Measurements from ENCODE around the gene LYPD6. TPM values are rescaled to one million over a fixed set of nuclear protein-coding genes. Genes with fewer than 3 reads are reported as not detected.

Gene LYPD6
- total RNA-seq, 1 donor from 2014 or later: 1.8 TPM

- Histone ChIP-seq H3K27me3 (no peaks in the 10 kb centered on the region), H3K27ac (no peak overlapping the region), H3K4me1 (no peaks in the 10 kb centered on the region), H3K36me3 (no peaks in the 10 kb centered on the region), H3K4me3 (no peak overlapping the region), H3K9me3 (no peaks in the 10 kb centered on the region)
- no peak for TF ChIP-seq CTCF (IDR thresholded peaks at IDR 0.05)
- DNase-seq (ENCODE audit: low spot score in 2 of 2): no peak
- intact Hi-C loops (cut with DNase I): no loop called here
These were observed 33.6 kb downstream of the LYPD6 start for GRCh38 chr2:149363958-149364357.

DNA sequence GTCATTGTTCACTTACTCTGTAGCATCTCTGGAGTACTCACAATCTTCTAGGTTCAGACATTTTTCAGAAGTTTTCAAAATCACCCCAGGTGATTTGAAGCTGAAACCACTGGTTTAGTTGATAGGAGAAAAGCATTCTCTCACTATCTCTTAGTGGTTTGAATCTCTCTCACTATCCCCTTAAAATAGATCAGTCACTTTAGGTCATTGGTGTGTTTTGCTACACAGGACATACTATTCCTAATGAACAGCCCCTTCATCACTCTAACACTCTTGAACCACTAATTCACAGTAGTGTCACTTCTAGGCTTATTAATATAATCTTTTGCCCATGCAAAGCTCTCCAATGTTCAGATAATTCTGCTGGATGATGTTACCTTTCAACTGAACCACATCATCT, 34.5 kb downstream of the LYPD6 start:
- Histone ChIP-seq H3K27ac (no peak overlapping the region), H3K9me3 (no peaks in the 10 kb centered on the region), H3K4me3 (no peak overlapping the region), H3K4me1 (no peaks in the 10 kb centered on the region), H3K36me3 (no peaks in the 10 kb centered on the region), H3K27me3 (no peaks in the 10 kb centered on the region)
- TF ChIP-seq CTCF (IDR thresholded peaks at IDR 0.05): no peak
- intact Hi-C loops (cut with DNase I): no loop called here
- DNase-seq (ENCODE audit: low spot score in 2 of 2): no peak

GRCh38 chr2:149365931-149366583, 35.7 kb downstream of the LYPD6 start:
- H3K4me1 ChIP-seq: no peaks in the 10 kb centered on the region
- no peaks in the 10 kb centered on the region for H3K9me3 ChIP-seq
- no peak overlapping the region for H3K4me3 ChIP-seq
- H3K36me3 ChIP-seq: no peaks in the 10 kb centered on the region
- no peaks in the 10 kb centered on the region for H3K27me3 ChIP-seq
- no peak for TF ChIP-seq CTCF (IDR thresholded peaks at IDR 0.05)
- no peak for DNase-seq (ENCODE audit: low spot score in 2 of 2)
- no peak overlapping the region for H3K27ac ChIP-seq
- intact Hi-C loops (cut with DNase I): no loop called here

GRCh38 chr2:149370061-149370775, 39.8 kb downstream of the LYPD6 start:
- Histone ChIP-seq H3K4me3 (no peak overlapping the region), H3K27ac (no peak overlapping the region), H3K36me3 (no peaks in the 10 kb centered on the region), H3K4me1 (no peaks in the 10 kb centered on the region), H3K27me3 (no peaks in the 10 kb centered on the region), H3K9me3 (no peaks in the 10 kb centered on the region)
- no peak for TF ChIP-seq CTCF (IDR thresholded peaks at IDR 0.05)
- no peak for DNase-seq (ENCODE audit: low spot score in 2 of 2)
- intact Hi-C loops (cut with DNase I): no loop called here

GRCh38 chr2:149371476-149371875, 41.1 kb downstream of the LYPD6 start:
- TF ChIP-seq CTCF (IDR thresholded peaks at IDR 0.05): no peak
- Histone ChIP-seq H3K36me3 (no peaks in the 10 kb centered on the region), H3K4me1 (no peaks in the 10 kb centered on the region), H3K27ac (no peak overlapping the region), H3K9me3 (no peaks in the 10 kb centered on the region), H3K4me3 (no peak overlapping the region), H3K27me3 (no peaks in the 10 kb centered on the region)
- intact Hi-C loops (cut with DNase I): no loop called here
- no peak for DNase-seq (ENCODE audit: low spot score in 2 of 2)
